Mammary epithelial cell (primary cell): Measurements from ENCODE around the gene TOP3B.

ENCODE experiments used
- CTCF ChIP-seq, 2 donors: IDR thresholded peaks in 1 of 2; conservative IDR thresholded peaks in 1 of 2; 2 replicates each; pipeline ENCODE4 v1.5.1; 2011 to 2012; ENCODE audit warnings: inconsistent platforms in 2 of 2, low read length in 2 of 2, mild to moderate bottlenecking in 2 of 2, control low read depth in 1 of 2, low read depth in 1 of 2; ENCODE audit not compliant: insufficient read depth in 1 of 2; ENCODE audit errors: extremely low read depth in 1 of 2
- EZH2 ChIP-seq: IDR thresholded peaks from 2 replicates; pipeline ENCODE4 v1.6.1; 2012; ENCODE audit warnings: low read length, inconsistent platforms, borderline replicate concordance

GRCh38 chr22:21962655-21962949 lies 20.0 kb downstream of the TOP3B start:
- no peak for TF ChIP-seq CTCF (conservative IDR thresholded peaks at IDR 0.05 in 1 of 2, IDR thresholded peaks at IDR 0.05 in 1 of 2; ENCODE audit: extremely low read depth in 1 of 2, insufficient read depth in 1 of 2, low read depth in 1 of 2, low read length in 2 of 2)
- TF ChIP-seq EZH2 = no peak
